ENCODE results near the gene ARMC2. TPM values are rescaled to one million over a fixed set of nuclear protein-coding genes. Genes with fewer than 3 reads are reported as not detected.
A peak's percentile ranks its signal among the peaks of the same experiment; 100 is the strongest.

Gene ARMC2, protein sequence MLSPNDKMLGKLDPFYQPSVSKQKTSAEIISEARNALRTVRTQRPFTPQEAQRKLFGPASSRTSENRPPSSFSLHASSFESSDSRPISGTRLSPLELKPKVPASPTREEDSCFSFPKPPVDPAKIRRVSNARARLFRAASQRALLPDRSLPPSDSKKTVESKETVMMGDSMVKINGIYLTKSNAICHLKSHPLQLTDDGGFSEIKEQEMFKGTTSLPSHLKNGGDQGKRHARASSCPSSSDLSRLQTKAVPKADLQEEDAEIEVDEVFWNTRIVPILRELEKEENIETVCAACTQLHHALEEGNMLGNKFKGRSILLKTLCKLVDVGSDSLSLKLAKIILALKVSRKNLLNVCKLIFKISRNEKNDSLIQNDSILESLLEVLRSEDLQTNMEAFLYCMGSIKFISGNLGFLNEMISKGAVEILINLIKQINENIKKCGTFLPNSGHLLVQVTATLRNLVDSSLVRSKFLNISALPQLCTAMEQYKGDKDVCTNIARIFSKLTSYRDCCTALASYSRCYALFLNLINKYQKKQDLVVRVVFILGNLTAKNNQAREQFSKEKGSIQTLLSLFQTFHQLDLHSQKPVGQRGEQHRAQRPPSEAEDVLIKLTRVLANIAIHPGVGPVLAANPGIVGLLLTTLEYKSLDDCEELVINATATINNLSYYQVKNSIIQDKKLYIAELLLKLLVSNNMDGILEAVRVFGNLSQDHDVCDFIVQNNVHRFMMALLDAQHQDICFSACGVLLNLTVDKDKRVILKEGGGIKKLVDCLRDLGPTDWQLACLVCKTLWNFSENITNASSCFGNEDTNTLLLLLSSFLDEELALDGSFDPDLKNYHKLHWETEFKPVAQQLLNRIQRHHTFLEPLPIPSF
- polyA plus RNA-seq (2013, experiment 1 of 2): 3.1 TPM
- polyA plus RNA-seq (2013, experiment 2 of 2): 3.9 TPM

DNA sequence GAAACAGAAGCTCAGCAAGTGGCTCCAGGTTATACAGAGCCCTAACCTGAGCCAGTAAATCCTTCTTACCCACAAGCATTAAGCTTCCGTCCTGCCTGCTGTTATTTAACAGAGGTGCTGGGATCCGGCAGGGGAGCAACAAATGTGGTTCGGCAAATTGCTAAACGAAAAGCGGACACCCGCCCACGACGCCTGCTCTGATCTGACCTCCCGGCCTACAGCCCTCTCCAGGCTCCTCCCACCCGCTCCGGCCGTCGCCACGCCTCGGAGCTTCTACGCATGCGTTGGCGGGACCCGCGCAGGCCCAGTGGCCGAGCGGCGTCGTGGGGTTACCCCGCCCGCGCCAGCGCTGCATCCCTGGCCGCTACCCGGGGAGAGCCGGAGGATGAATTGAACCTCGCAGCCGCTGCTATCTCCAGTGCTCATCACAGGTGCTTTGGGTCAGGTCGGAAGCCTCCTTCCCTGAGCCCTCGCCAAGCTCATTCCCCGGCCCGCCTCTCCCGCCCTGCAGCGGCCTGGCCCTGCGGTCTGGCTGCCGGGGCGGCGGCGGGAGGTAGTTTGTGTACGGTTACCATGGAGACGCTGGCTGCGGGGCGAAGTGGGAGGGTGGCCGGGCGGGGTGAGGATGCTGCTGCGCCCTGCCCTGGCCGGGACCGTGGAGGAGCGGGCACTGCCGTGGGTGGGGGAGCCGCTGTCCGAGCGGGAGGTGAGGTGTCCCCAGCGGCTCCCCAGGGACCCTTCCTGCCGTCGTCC, at the start of gene ARMC2:
ARMC2 (plus strand) TSS at position 307 of the 753 bp plus-strand sequence. CDS start 5,846 bp downstream, outside the sequence.
- H3K9ac ChIP-seq (ENCODE audit: low read depth, low read length): peak within 1 kb of the TSS; percentile 77
- WGBS: under 1% methylated on average over 61 of the region's 61 CpGs
- peaks cover 6% of the 10 kb centered on the region; the same call in 1 of the 2 replicates for H3K4me1 ChIP-seq (ENCODE audit: insufficient read depth, low read length)
- H3K4me3 ChIP-seq (ENCODE audit: low read length): peak within 1 kb of the TSS; percentile 93
- H3K27ac ChIP-seq (ENCODE audit: low read depth, low read length): no peak within 1 kb of the TSS
- H3K36me3 ChIP-seq (ENCODE audit: insufficient read depth, low read length): no peaks in the 10 kb centered on the region
- H3K27me3 ChIP-seq (ENCODE audit: insufficient read depth, low read length): no peaks in the 10 kb centered on the region
- no peaks in the 10 kb centered on the region for H3K9me3 ChIP-seq (ENCODE audit: insufficient read depth, low read depth, low read length)

DNA sequence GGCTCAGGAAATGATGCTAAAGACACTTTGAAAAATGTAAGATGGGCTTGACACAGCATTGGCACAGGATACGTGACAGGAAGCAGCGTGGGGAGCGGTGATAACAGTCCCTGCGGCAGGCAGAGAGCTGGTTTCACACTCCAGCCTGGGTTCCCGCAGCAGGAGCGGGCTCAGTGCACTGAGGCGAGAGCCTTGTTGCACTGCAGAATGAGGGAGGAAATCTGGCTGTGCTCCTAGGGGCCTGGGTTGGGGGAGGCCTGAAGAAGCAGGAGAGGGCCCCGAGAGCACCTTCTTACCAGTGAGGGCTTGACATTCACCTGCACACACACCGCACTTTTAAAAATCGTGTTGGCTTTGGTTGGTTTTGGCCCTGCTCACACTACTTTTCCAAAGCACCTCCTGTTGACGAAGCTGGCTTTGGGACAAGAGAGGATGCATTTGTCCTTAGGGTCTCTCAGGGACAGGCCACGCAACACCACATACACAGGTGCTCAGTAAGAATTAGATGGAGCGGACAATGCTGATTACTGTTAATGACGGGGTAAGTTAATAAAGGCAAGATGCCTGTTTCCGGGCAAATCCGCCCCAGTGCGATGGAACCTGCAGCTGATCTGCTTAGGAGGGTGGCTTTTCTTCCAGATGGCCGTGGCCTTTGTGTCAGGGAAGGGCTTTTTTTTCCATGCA, 49.4 kb upstream of the ARMC2 start:
- 89% methylated on average over 18 of the region's 18 CpGs for WGBS
- Histone ChIP-seq H3K9ac (ENCODE audit: low read depth, low read length) (no peak overlapping the region), H3K36me3 (ENCODE audit: insufficient read depth, low read length) (no peaks in the 10 kb centered on the region), H3K4me3 (ENCODE audit: low read length) (no peak overlapping the region), H3K4me1 (ENCODE audit: insufficient read depth, low read length) (no peaks in the 10 kb centered on the region), H3K27ac (ENCODE audit: low read depth, low read length) (no peak overlapping the region), H3K27me3 (ENCODE audit: insufficient read depth, low read length) (no peaks in the 10 kb centered on the region), H3K9me3 (ENCODE audit: insufficient read depth, low read depth, low read length) (no peaks in the 10 kb centered on the region)

DNA sequence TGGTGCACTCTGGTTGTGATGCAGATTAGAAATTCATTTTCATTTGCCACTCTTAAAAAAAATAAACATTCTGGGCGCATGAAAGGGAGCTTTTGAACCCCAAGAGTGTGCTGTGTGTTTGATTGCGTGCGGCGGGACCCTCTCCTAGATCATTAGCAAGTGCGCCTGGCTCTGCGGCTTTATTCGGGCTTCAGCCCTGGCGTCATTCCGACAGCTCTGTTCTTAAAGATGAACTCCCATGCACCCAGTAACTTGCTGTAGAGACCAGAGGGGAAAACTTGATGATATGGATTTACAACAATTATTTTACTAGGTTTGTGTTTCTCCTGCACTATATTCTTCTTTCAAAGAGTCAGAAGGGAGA, 48.9 kb upstream of the ARMC2 start:
- Histone ChIP-seq H3K4me1 (ENCODE audit: insufficient read depth, low read length) (no peaks in the 10 kb centered on the region), H3K9me3 (ENCODE audit: insufficient read depth, low read depth, low read length) (no peaks in the 10 kb centered on the region), H3K36me3 (ENCODE audit: insufficient read depth, low read length) (no peaks in the 10 kb centered on the region), H3K4me3 (ENCODE audit: low read length) (no peak overlapping the region), H3K27me3 (ENCODE audit: insufficient read depth, low read length) (no peaks in the 10 kb centered on the region), H3K27ac (ENCODE audit: low read depth, low read length) (no peak overlapping the region), H3K9ac (ENCODE audit: low read depth, low read length) (no peak overlapping the region)
- WGBS: 88% methylated on average over 8 of the region's 9 CpGs

DNA sequence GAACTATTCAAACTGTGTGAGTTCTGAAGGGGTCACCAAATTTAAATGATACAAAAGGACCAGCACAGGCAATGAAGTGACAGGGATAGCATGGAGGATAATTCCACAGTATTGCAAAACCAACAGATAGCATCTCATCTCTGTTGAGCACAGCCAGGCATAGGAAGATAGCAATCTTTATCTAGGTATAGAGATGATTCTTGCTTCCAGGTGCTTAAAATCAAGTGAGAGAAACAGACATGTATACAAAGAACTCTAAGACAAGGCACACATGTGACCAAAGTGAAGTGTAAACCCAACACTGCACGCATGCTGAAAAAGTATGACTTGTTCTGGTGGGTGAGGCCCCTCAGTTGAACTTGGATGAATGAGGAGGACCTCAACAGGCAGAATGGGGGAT, 48.4 kb upstream of the ARMC2 start:
- H3K9ac ChIP-seq (ENCODE audit: low read depth, low read length): no peak overlapping the region
- H3K27ac ChIP-seq (ENCODE audit: low read depth, low read length): no peak overlapping the region
- 92% methylated on average over 1 of the region's 1 CpG for WGBS
- H3K9me3 ChIP-seq (ENCODE audit: insufficient read depth, low read depth, low read length): no peaks in the 10 kb centered on the region
- H3K4me3 ChIP-seq (ENCODE audit: low read length): no peak overlapping the region
- no peaks in the 10 kb centered on the region for H3K4me1 ChIP-seq (ENCODE audit: insufficient read depth, low read length)
- H3K27me3 ChIP-seq (ENCODE audit: insufficient read depth, low read length): no peaks in the 10 kb centered on the region
- no peaks in the 10 kb centered on the region for H3K36me3 ChIP-seq (ENCODE audit: insufficient read depth, low read length)

DNA sequence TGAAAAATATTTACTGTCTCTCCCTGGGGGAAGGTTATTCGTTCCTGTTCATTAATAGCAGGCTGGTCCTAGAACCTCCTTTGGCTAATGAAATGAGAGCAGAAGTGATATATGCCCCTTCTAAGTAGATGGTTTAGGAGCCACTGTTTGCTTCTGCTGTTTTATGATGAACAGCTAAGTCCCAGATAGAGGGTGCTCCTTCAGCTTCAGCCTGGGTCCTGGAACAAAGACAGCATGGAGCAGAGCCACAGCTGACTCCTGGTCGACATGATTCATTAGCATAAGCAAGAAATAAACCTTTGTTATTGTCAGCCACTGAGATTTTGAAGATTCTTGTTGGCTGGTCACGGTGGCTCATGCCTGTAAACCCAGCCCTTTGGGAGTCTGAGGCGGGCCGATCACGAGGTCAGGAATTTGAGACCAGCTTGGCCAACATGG, 47.8 kb upstream of the ARMC2 start:
- Histone ChIP-seq H3K9me3 (ENCODE audit: insufficient read depth, low read depth, low read length) (no peaks in the 10 kb centered on the region), H3K4me3 (ENCODE audit: low read length) (no peak overlapping the region), H3K4me1 (ENCODE audit: insufficient read depth, low read length) (no peaks in the 10 kb centered on the region), H3K9ac (ENCODE audit: low read depth, low read length) (no peak overlapping the region), H3K36me3 (ENCODE audit: insufficient read depth, low read length) (no peaks in the 10 kb centered on the region), H3K27me3 (ENCODE audit: insufficient read depth, low read length) (no peaks in the 10 kb centered on the region), H3K27ac (ENCODE audit: low read depth, low read length) (no peak overlapping the region)
- WGBS: 77% methylated on average over 6 of the region's 6 CpGs

DNA sequence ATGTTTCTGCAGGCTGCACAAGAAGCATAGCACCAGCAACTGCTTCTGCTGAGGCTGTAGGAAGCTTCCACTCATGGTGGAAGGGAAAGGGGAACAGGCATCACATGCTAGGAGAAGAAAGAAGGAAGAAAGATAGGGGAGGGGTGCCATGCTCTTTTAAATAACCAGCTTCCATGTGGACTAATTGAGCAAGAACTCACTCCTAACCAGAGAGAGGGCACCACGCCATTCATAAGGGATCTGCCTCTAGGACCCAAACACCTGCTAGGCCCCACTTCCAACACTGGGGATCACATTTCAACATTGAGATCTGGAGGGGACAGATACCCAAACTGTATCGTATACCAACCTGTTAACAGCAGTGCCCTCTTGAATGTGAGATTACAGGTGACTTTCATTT, 46.9 kb upstream of the ARMC2 start:
- H3K9ac ChIP-seq (ENCODE audit: low read depth, low read length): no peak overlapping the region
- H3K27ac ChIP-seq (ENCODE audit: low read depth, low read length): no peak overlapping the region
- no peak overlapping the region for H3K4me3 ChIP-seq (ENCODE audit: low read length)
- no peaks in the 10 kb centered on the region for H3K27me3 ChIP-seq (ENCODE audit: insufficient read depth, low read length)
- H3K36me3 ChIP-seq (ENCODE audit: insufficient read depth, low read length): no peaks in the 10 kb centered on the region
- no peaks in the 10 kb centered on the region for H3K9me3 ChIP-seq (ENCODE audit: insufficient read depth, low read depth, low read length)
- no peaks in the 10 kb centered on the region for H3K4me1 ChIP-seq (ENCODE audit: insufficient read depth, low read length)
- WGBS: 95% methylated on average over 2 of the region's 2 CpGs

DNA sequence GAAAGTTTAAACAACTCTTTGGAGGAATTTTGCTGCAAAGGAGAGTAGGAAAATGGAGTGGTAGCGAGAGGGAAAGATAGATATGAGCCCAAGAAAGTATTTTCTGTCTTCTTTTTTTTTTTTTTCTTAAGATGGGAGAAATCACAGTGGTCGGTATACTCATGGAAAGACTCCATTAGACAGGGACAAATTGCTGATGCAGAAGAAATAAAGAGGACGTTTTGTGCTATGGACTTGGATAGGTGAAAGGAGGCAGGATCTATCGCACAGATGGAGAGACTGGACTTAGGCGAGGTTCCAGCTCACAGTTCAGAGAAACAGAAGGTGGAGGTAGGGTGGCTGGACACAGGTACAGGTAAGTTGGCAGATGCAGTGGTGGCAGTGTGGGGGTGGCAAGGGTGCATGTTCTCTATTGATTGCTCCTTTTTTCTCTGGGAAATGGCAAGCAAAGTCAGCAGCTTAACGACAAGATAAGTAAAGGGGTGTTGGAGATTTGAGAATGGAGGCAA, 44.2 kb upstream of the ARMC2 start:
- H3K4me3 ChIP-seq (ENCODE audit: low read length): no peak overlapping the region
- H3K9ac ChIP-seq (ENCODE audit: low read depth, low read length): no peak overlapping the region
- no peaks in the 10 kb centered on the region for H3K36me3 ChIP-seq (ENCODE audit: insufficient read depth, low read length)
- no peaks in the 10 kb centered on the region for H3K27me3 ChIP-seq (ENCODE audit: insufficient read depth, low read length)
- H3K9me3 ChIP-seq (ENCODE audit: insufficient read depth, low read depth, low read length): no peaks in the 10 kb centered on the region
- H3K4me1 ChIP-seq (ENCODE audit: insufficient read depth, low read length): no peaks in the 10 kb centered on the region
- WGBS: 91% methylated on average over 6 of the region's 6 CpGs
- H3K27ac ChIP-seq (ENCODE audit: low read depth, low read length): no peak overlapping the region

DNA sequence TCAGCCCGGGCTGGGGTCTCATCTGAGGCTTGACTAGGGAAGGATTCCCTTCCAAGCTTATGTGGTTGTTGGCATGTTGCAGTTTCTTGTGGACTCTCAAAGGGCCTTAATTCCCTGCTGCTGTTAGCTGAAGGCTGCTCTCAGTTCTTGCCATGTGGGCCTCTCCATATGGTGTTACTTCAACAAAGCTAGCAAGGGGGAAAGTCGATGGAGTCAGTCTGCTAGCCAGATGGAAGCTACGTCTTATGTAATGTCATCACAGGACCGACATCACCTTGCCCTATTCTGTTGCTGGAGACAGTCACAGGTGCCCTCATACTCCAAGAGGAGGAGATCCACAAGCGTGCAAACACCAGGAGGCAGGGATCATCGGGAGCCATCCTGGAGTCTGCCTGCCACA, 43.3 kb upstream of the ARMC2 start:
- Histone ChIP-seq H3K4me3 (ENCODE audit: low read length) (no peak overlapping the region), H3K36me3 (ENCODE audit: insufficient read depth, low read length) (no peaks in the 10 kb centered on the region), H3K4me1 (ENCODE audit: insufficient read depth, low read length) (no peaks in the 10 kb centered on the region), H3K9me3 (ENCODE audit: insufficient read depth, low read depth, low read length) (no peaks in the 10 kb centered on the region), H3K9ac (ENCODE audit: low read depth, low read length) (no peak overlapping the region), H3K27ac (ENCODE audit: low read depth, low read length) (no peak overlapping the region), H3K27me3 (ENCODE audit: insufficient read depth, low read length) (no peaks in the 10 kb centered on the region)
- WGBS: 93% methylated on average over 6 of the region's 6 CpGs

DNA sequence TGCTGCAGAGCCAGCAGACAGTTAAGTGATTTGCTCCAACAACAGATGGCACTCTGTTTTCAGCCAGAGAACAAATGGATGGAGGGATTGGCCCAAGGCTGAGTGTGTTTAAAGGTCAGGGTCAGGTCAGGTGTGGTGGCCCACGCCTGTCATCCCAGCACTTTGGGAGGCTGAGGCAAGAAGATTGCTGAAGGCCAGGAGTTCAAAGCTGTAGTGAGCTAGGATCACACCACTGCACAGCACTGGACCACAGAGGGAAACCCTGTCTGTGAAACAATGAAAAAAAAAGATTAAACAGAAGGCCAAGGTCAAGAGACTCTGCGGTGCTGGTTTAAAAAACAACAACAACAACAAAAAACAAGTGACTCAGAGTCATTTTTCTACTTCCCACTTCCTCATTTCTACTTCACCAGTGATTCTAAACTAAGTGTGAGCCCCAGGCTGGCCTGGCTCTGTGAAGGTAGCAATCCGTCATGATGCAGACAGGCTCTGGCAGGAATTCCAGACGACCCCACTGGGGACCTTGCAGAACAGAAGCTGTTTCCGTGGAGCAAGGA, 42.5 kb upstream of the ARMC2 start:
- no peaks in the 10 kb centered on the region for H3K4me1 ChIP-seq (ENCODE audit: insufficient read depth, low read length)
- no peaks in the 10 kb centered on the region for H3K27me3 ChIP-seq (ENCODE audit: insufficient read depth, low read length)
- H3K36me3 ChIP-seq (ENCODE audit: insufficient read depth, low read length): no peaks in the 10 kb centered on the region
- no peak overlapping the region for H3K9ac ChIP-seq (ENCODE audit: low read depth, low read length)
- no peaks in the 10 kb centered on the region for H3K9me3 ChIP-seq (ENCODE audit: insufficient read depth, low read depth, low read length)
- H3K4me3 ChIP-seq (ENCODE audit: low read length): no peak overlapping the region
- no peak overlapping the region for H3K27ac ChIP-seq (ENCODE audit: low read depth, low read length)
- 72% methylated on average over 5 of the region's 5 CpGs for WGBS

DNA sequence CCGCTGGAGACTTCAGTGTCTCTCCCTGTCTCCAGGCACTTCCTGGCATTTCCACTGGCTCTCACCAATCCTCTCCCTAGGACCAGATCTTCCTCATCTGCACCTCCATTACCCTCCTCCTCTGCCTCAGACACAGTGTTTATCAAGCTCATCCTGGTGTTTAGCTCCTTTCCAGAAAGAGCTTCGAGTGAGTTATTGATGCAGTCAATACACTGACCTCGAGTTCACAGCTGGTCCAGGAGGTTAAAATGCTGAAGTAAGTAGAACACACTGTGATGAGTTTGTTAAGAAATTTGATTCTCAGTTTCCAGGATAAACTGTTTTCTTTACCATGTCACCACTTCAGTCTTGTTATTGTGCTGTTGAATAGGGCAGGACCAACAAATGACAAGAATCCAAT, 42.1 kb upstream of the ARMC2 start:
- 85% methylated on average over 3 of the region's 3 CpGs for WGBS
- H3K9me3 ChIP-seq (ENCODE audit: insufficient read depth, low read depth, low read length): no peaks in the 10 kb centered on the region

More for the DNA sequence above, 42.1 kb upstream of the ARMC2 start:
- H3K4me1 ChIP-seq (ENCODE audit: insufficient read depth, low read length): no peaks in the 10 kb centered on the region
- no peak overlapping the region for H3K4me3 ChIP-seq (ENCODE audit: low read length)
- no peak overlapping the region for H3K27ac ChIP-seq (ENCODE audit: low read depth, low read length)
- H3K9ac ChIP-seq (ENCODE audit: low read depth, low read length): no peak overlapping the region
- no peaks in the 10 kb centered on the region for H3K36me3 ChIP-seq (ENCODE audit: insufficient read depth, low read length)
- no peaks in the 10 kb centered on the region for H3K27me3 ChIP-seq (ENCODE audit: insufficient read depth, low read length)
